GM12878 (cell line): ENCODE results near the gene TYW1. TPM values are rescaled to one million over a fixed set of nuclear protein-coding genes. Genes with fewer than 3 reads are reported as not detected.
"Not testable (repeated sequence)": the region's sequence is repeated elsewhere in the genome, so short reads cannot be mapped to it uniquely, and the experiment has no call there.

Experiments used
- ATAC-seq: fragments of 200-7000 bp; cut with Tn5 transposase; 3 replicates; pipeline ENCODE4 v1.9.1; 2020; ENCODE audit warnings: mild to moderate bottlenecking, moderate library complexity
- BruUV-seq: library from RNA; stranded (reverse); fragments of 400-500 nt; replicated peaks from 2 replicates; lab custom pipeline; 2021; lab: Mats Ljungman, UMichigan
- CTCF ChIA-PET: fragments of 300-600 bp; sonication (Branson Sonifier 250); formaldehyde crosslinking; extraction: SDS; loops from one replicate; lab custom pipeline; 2021; ENCODE audit warnings: inconsistent platforms; lab: Yijun Ruan, JAX
- POLR2A ChIA-PET: fragments of 350-600 bp; formaldehyde crosslinking; extraction: SDS; loops from one replicate; lab custom pipeline; 2021; ENCODE audit warnings: inconsistent platforms; lab: Charles Lee
- RAD21 ChIA-PET: fragments of 300-600 bp; sonication (Branson Sonifier 250); formaldehyde crosslinking; loops from one replicate; lab custom pipeline; 2023; ENCODE audit warnings: antibody characterized with exemption; ENCODE audit not compliant: unreplicated experiment; lab: Charles Lee
- SMC1A ChIA-PET: fragments of 300-600 bp; sonication (Branson Sonifier 250); formaldehyde crosslinking; loops from one replicate; lab custom pipeline; 2023; ENCODE audit not compliant: unreplicated experiment, uncharacterized antibody; lab: Charles Lee
- DNase-seq: peaks from one replicate; pipeline ENCODE4 v3.0.0-alpha.2; 2011; ENCODE audit warnings: low read depth, low spot score
- FAIRE-seq: peaks from 3 replicates; lab custom pipeline; 2011; peaks lifted over from hg19 to GRCh38; lab: Jason Lieb, UNC
- H2AFZ ChIP-seq: 2 replicates; pipeline ENCODE4 v1.6.0; 2011; ENCODE audit warnings: low read depth, low read length, control low read depth; ENCODE audit not compliant: control insufficient read depth
- H3K27ac ChIP-seq: 2 replicates; pipeline ENCODE4 v1.5.1; 2011; ENCODE audit warnings: control low read depth; ENCODE audit not compliant: control insufficient read depth, insufficient read depth
- H3K27me3 ChIP-seq, 2 experiments: replicated peaks in 1 of 2; 2 replicates each; pipeline versions ENCODE4 v1.6.0 to v1.6.1; 2011; ENCODE audit warnings: low read length in 1 of 2; ENCODE audit not compliant: control insufficient read depth in 2 of 2, insufficient read depth in 2 of 2
- H3K36me3 ChIP-seq, 2 experiments: 2 replicates each; pipeline ENCODE4 v1.5.1; 2011; ENCODE audit warnings: low read length in 1 of 2; ENCODE audit not compliant: control insufficient read depth in 2 of 2, insufficient read depth in 2 of 2
- H3K4me1 ChIP-seq: 2 replicates; pipeline ENCODE4 v1.6.1; 2011; ENCODE audit warnings: mild to moderate bottlenecking, low read length, moderate library complexity, mixed read lengths; ENCODE audit not compliant: control insufficient read depth, insufficient read depth
- H3K4me2 ChIP-seq: 2 replicates; pipeline ENCODE4 v1.6.0; 2011; ENCODE audit warnings: control low read depth; ENCODE audit not compliant: control insufficient read depth, insufficient read depth
- H3K4me3 ChIP-seq: fragments of 200-600 bp; sonication (generic); 2 replicates; pipeline ENCODE4 v1.5.1; 2016
- H3K79me2 ChIP-seq: 2 replicates; pipeline ENCODE4 v1.6.0; 2011; ENCODE audit warnings: low read length; ENCODE audit not compliant: control insufficient read depth, insufficient read depth
- H3K9ac ChIP-seq: 2 replicates; pipeline ENCODE4 v1.8.0; 2011; ENCODE audit warnings: low read length, control low read depth, mixed read lengths; ENCODE audit not compliant: control insufficient read depth, insufficient read depth
- H3K9me3 ChIP-seq: replicated peaks from 3 replicates; pipeline ENCODE4 v1.5.1; 2011; ENCODE audit warnings: mild to moderate bottlenecking, low read length; ENCODE audit not compliant: control insufficient read depth, insufficient read depth
- H4K20me1 ChIP-seq: 2 replicates; pipeline ENCODE4 v1.6.0; 2011; ENCODE audit not compliant: control insufficient read depth, insufficient read depth
- BHLHE40 ChIP-seq, 2 experiments: fragments of 450-650 bp in 1 of 2; IDR thresholded peaks; 2 replicates each; pipeline ENCODE4 v1.6.1; 2011 to 2017; ENCODE audit warnings: low read depth in 2 of 2, borderline replicate concordance in 1 of 2, improper control_type of control experiment in 1 of 2, low read length in 1 of 2, mild to moderate bottlenecking in 1 of 2
- ELK1 ChIP-seq: IDR thresholded peaks from 2 replicates; pipeline ENCODE4 v1.6.1; 2012; ENCODE audit warnings: low read depth, low read length, improper control_type of control experiment
- FOS ChIP-seq: IDR thresholded peaks from 3 replicates; pipeline ENCODE4 v1.6.1; 2011; ENCODE audit warnings: borderline replicate concordance; ENCODE audit not compliant: insufficient read length; ENCODE audit errors: extremely low read depth
- HDAC6 ChIP-seq: fragments of 200-600 bp; sonication (generic); IDR thresholded peaks from one replicate; pipeline ENCODE4 v1.8.0; 2017; ENCODE audit warnings: antibody characterized with exemption; ENCODE audit not compliant: unreplicated experiment
- MEF2A ChIP-seq: IDR thresholded peaks from 2 replicates; pipeline ENCODE4 v1.6.1; 2011; ENCODE audit warnings: low read depth, mild to moderate bottlenecking, low read length, moderate library complexity; ENCODE audit not compliant: insufficient read depth
- MEF2B ChIP-seq: fragments of 450-650 bp; IDR thresholded peaks from 2 replicates; pipeline ENCODE4 v1.6.1; 2018; ENCODE audit warnings: mild to moderate bottlenecking, moderate library complexity; ENCODE audit not compliant: partially characterized antibody, poor library complexity, severe bottlenecking
- NFYA ChIP-seq: IDR thresholded peaks from 2 replicates; pipeline ENCODE4 v1.6.1; 2011; ENCODE audit warnings: low read depth, mild to moderate bottlenecking, low read length, improper control_type of control experiment, borderline replicate concordance
- NR2F1 ChIP-seq: fragments of 450-650 bp; conservative IDR thresholded peaks from 2 replicates; pipeline ENCODE4 v1.6.1; 2017; ENCODE audit warnings: mild to moderate bottlenecking
- RAD21 ChIP-seq: IDR thresholded peaks from 2 replicates; pipeline ENCODE4 v1.6.1; 2011; ENCODE audit warnings: mild to moderate bottlenecking, low read depth, low read length, moderate library complexity; ENCODE audit not compliant: insufficient read depth
- TARDBP ChIP-seq: IDR thresholded peaks from 2 replicates; pipeline ENCODE4 v1.6.1; 2016; ENCODE audit warnings: borderline replicate concordance
- ZNF207 ChIP-seq: fragments of 450-650 bp; IDR thresholded peaks from 2 replicates; pipeline ENCODE4 v1.6.1; 2014; ENCODE audit warnings: antibody characterized with exemption, mild to moderate bottlenecking, borderline replicate concordance
- WGBS: methylation state at CpG from one replicate; pipeline ENCODE4 v1.1.6; 2016; ENCODE audit warnings: low lambda C conversion rate; ENCODE audit not compliant: insufficient replicate concordance, insufficient coverage; ENCODE audit errors: missing lambda C conversion rate; 5-methylcytosine and 5-hydroxymethylcytosine counted together
- in situ Hi-C: fragments of 300-500 bp; cut with MboI; formaldehyde crosslinking; loops from 9 replicates; pipeline ENCODE4 v1.14.3; 2018; ENCODE audit warnings: mixed read lengths
- intact Hi-C: fragments of 100-400 bp; cut with micrococcal nuclease; formaldehyde crosslinking; loops from one replicate; pipeline ENCODE4 v1.14.2; 2022; ENCODE audit not compliant: unreplicated experiment
- polyA plus RNA-seq, 11 experiments: library from polyadenylated mRNA; depleted of rRNA in 4 of 11; unstranded in 6 of 11; stranded (reverse) in 5 of 11; fragments of >200 nt; fragmentation: Nextera tagmentation in 4 of 11; fragmentation: Illumina TruSeq in 1 of 11; extraction: Ambion mirVana in 4 of 11; extraction: Trizol in 1 of 11; gene quantifications; 1 replicate in 1 of 11; 2 replicates in 10 of 11; pipeline versions ENCODE4 v1.2.1 to v1.2.3, GENCODE V29; 2011 to 2016; ENCODE audit warnings: inconsistent platforms in 2 of 11, missing spikeins in 2 of 11, low read depth in 1 of 11
- total RNA-seq, 4 experiments: library from RNA; depleted of rRNA in 3 of 4; stranded (reverse); fragments of >200 nt in 3 of 4; fragmentation: Illumina TruSeq in 1 of 4; extraction: Trizol in 1 of 4; gene quantifications; 2 replicates each; pipeline versions ENCODE4 v1.2.1 to v1.2.3, GENCODE V29; 2013 to 2021

TYW1 gene
- total and polyA plus RNA-seq, 10 of the 15 experiments (the other 5 are each of a cell fraction or from before 2014, with no cell fraction given): 11.3 to 29.0 (median 18.4) TPM

DNA sequence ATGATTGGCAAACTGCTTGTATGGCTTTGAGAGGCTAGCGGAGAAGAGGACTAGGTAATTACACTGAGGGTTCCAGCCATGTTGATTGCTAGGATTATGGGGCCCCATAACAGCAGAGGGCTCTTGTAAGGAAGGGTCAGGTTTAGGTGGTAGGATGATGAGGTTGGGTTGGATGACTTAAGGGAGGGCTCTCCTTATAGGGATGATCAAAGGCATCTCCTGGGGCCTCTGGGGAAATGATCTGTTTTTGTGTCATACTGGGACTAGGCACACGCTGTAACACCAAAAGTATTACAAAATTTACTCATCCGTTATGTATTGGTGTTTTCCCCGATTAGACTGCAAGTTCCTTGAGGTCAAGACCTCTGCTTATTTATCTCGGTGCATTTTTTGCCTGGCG lies 103.4 kb downstream of the TYW1 start:
- H3K79me2 ChIP-seq, H3K27ac ChIP-seq, H3K4me3 ChIP-seq, H3K4me2 ChIP-seq, in situ Hi-C loops, SMC1A ChIA-PET, H3K4me1 ChIP-seq, H4K20me1 ChIP-seq, FAIRE-seq, H3K9me3 ChIP-seq, RAD21 ChIA-PET, ATAC-seq, H3K9ac ChIP-seq, CTCF ChIA-PET, BruUV-seq, H3K27me3 ChIP-seq, intact Hi-C loops, H3K36me3 ChIP-seq, H2AFZ ChIP-seq, DNase-seq: not testable (repeated sequence)
- POLR2A ChIA-PET: interaction anchor here (0.7 kb wide), 1 partner anchor 442 kb away, joined by 4 read pairs; no protein-coding TSS in a partner anchor
- 62% methylated on average over 5 of the region's 6 CpGs for WGBS

- ATAC-seq: no peak
- no peak overlapping the region for H2AFZ ChIP-seq
- no peak overlapping the region for H3K27ac ChIP-seq
- H4K20me1 ChIP-seq: no peaks in the 10 kb centered on the region
- no peak for FAIRE-seq
- H3K79me2 ChIP-seq: no peaks in the 10 kb centered on the region
- no peaks in the 10 kb centered on the region; the same call in 1 of the 2 replicates for H3K4me1 ChIP-seq
- H3K9ac ChIP-seq: no peak overlapping the region
- CTCF ChIA-PET: no interaction called here
- 92% methylated on average over 4 of the region's 4 CpGs for WGBS
- H3K27me3 ChIP-seq: no peaks in the 10 kb centered on the region
- peaks cover 0 to 5% of the 10 kb centered on the region in 2 experiments; a peak in 2 of 4 replicates for H3K36me3 ChIP-seq
- no peaks in the 10 kb centered on the region; the same call in 2 of the 3 replicates for H3K9me3 ChIP-seq
- no peak overlapping the region for H3K4me2 ChIP-seq
- DNase-seq: no peak
- intact Hi-C loops: no loop called here
- POLR2A ChIA-PET: interaction anchor here (0.7 kb wide), 1 partner anchor 443 kb away, joined by 4 read pairs; no protein-coding TSS in a partner anchor
- in situ Hi-C loops: no loop called here
- SMC1A ChIA-PET: interaction anchor here (1.0 kb wide), 1 partner anchor 19 kb away, joined by 3 read pairs; no protein-coding TSS in a partner anchor
- RAD21 ChIA-PET: no interaction called here
- no TSS peak for BruUV-seq
- H3K4me3 ChIP-seq: no peak overlapping the region
- TF ChIP-seq BHLHE40 (IDR thresholded peaks at IDR 0.05; ENCODE audit: borderline replicate concordance in 1 of 2, low read depth in 2 of 2, low read length in 1 of 2): no peak
- TF ChIP-seq ZNF207: no peak
- no peak for TF ChIP-seq NR2F1
- no peak for TF ChIP-seq ELK1
- no peak for TF ChIP-seq MEF2B
- TF ChIP-seq HDAC6: no peak
- TF ChIP-seq RAD21: no peak
- no peak for TF ChIP-seq NFYA
- TF ChIP-seq TARDBP: no peak
- TF ChIP-seq FOS: no peak
- no peak for TF ChIP-seq MEF2A
These were observed 104.3 kb downstream of the TYW1 start for GRCh38 chr7:67100956-67101361.
